ENCODE data around the gene ACADSB.

Gene ACADSB

GRCh38 chr10:123042708-123043408, 34.1 kb downstream of the ACADSB start:
- DNase-seq (ENCODE audit: low read depth in 2 of 2) = no peak

- DNase-seq (ENCODE audit: low read depth in 2 of 2) = no peak
Observed at GRCh38 chr10:123043409-123043925, 34.7 kb downstream of the ACADSB start.

GRCh38 chr10:123044391-123044790, 35.6 kb downstream of the ACADSB start:
- no peak for DNase-seq (ENCODE audit: low read depth in 2 of 2)

GRCh38 chr10:123045961-123046731, 37.3 kb downstream of the ACADSB start:
- no peak for DNase-seq (ENCODE audit: low read depth in 2 of 2)

GRCh38 chr10:123057968-123058367, 49.2 kb downstream of the ACADSB start:
- DNase-seq (ENCODE audit: low read depth in 2 of 2) = no peak

- no peak for DNase-seq (ENCODE audit: low read depth in 2 of 2)
Observed at GRCh38 chr10:123061865-123062264, 53.1 kb downstream of the ACADSB start.

- DNase-seq (ENCODE audit: low read depth in 2 of 2) = no peak
Observed at GRCh38 chr10:123062726-123063125, 53.9 kb downstream of the ACADSB start.

GRCh38 chr10:123068087-123068853, 59.5 kb downstream of the ACADSB start:
- DNase-seq (ENCODE audit: low read depth in 2 of 2) = no peak

GRCh38 chr10:123069246-123069986, 60.6 kb downstream of the ACADSB start:
- no peak for DNase-seq (ENCODE audit: low read depth in 2 of 2)

- DNase-seq (ENCODE audit: low read depth in 2 of 2) = no peak
Observed at GRCh38 chr10:123073187-123073586, 64.4 kb downstream of the ACADSB start.

GRCh38 chr10:123074215-123074614, 65.4 kb downstream of the ACADSB start:
- no peak for DNase-seq (ENCODE audit: low read depth in 2 of 2)

GRCh38 chr10:123081896-123082295, 73.1 kb downstream of the ACADSB start:
- no peak for DNase-seq (ENCODE audit: low read depth in 2 of 2)

GRCh38 chr10:123083811-123084210, 75.0 kb downstream of the ACADSB start:
- DNase-seq (ENCODE audit: low read depth in 2 of 2) = no peak

GRCh38 chr10:123086281-123086680, 77.5 kb downstream of the ACADSB start:
- DNase-seq (ENCODE audit: low read depth in 2 of 2) = no peak

- no peak for DNase-seq (ENCODE audit: low read depth in 2 of 2)
Observed at GRCh38 chr10:123087348-123087747, 78.5 kb downstream of the ACADSB start.

- no peak for DNase-seq (ENCODE audit: low read depth in 2 of 2)
Observed at GRCh38 chr10:123087786-123088185, 79.0 kb downstream of the ACADSB start.

GRCh38 chr10:123092635-123093414, 84.0 kb downstream of the ACADSB start:
- DNase-seq (ENCODE audit: low read depth in 2 of 2) = no peak

- DNase-seq (ENCODE audit: low read depth in 2 of 2) = no peak
Observed at GRCh38 chr10:123093489-123093888, 84.7 kb downstream of the ACADSB start.

- no peak for DNase-seq (ENCODE audit: low read depth in 2 of 2)
Observed at GRCh38 chr10:123096452-123096851, 87.6 kb downstream of the ACADSB start.

GRCh38 chr10:123097039-123097438, 88.2 kb downstream of the ACADSB start:
- DNase-seq (ENCODE audit: low read depth in 2 of 2) = no peak
